ENCODE results near the gene SHQ1. TPM values are rescaled to one million over a fixed set of nuclear protein-coding genes. Genes with fewer than 3 reads are reported as not detected.

The SHQ1 gene
- total RNA-seq, 1 experiment from 2014 or later: 27.6 TPM

DNA sequence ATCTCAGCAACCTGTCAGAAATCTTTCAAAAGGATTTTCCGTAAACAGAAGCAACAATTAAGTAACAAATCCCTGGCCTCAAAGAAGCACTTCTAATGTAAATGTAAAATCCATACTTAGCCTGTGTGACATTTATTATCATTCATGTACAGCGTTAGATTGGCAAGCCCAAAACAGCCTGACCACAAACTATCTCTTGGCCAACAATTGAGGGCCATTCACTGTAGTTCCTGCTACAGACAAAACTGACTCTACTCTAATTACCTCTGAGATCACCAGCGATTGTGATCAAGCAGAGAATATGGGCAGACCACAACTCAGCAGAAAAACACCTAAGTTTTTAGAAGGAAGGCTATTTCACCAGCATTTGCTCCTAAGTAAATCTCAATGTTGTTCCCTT, 9.2 kb downstream of the SHQ1 start:
- ATAC-seq (no peak), DNase-seq (ENCODE audit: low read depth, low spot score) (no peak)
- H4K20me1 ChIP-seq (ENCODE audit: insufficient read depth): no peaks in the 10 kb centered on the region; the same call in 1 of the 2 replicates
- no peaks in the 10 kb centered on the region for H3K4me1 ChIP-seq (ENCODE audit: control insufficient read depth in 1 of 2, insufficient read depth in 2 of 2, low read length in 2 of 2)
- TF ChIP-seq POLR2AphosphoS5 (IDR thresholded peaks at IDR 0.05; ENCODE audit: low read depth, low read length) (no peak), EZH2phosphoT487 (IDR thresholded peaks at IDR 0.05; ENCODE audit: borderline replicate concordance) (no peak), ZFX (IDR thresholded peaks at IDR 0.05) (no peak), ZNF274 (IDR thresholded peaks at IDR 0.05; ENCODE audit: low read depth, low read length) (no peak), YY1 (IDR thresholded peaks at IDR 0.05; ENCODE audit: extremely low read depth, insufficient replicate concordance, low read depth, low read length) (no peak), SP1 (IDR thresholded peaks at IDR 0.05; ENCODE audit: low read depth) (no peak), SIN3A (IDR thresholded peaks at IDR 0.05; ENCODE audit: low read depth) (no peak), EZH2 (IDR thresholded peaks at IDR 0.05) (no peak), CEBPB (IDR thresholded peaks at IDR 0.05; ENCODE audit: low read depth) (no peak), EGR1 (IDR thresholded peaks at IDR 0.05; ENCODE audit: low read depth) (no peak), TCF7L2 (IDR thresholded peaks at IDR 0.05; ENCODE audit: borderline replicate concordance, extremely low read depth, insufficient read depth, insufficient read length) (no peak), ELF1 (IDR thresholded peaks at IDR 0.05; ENCODE audit: borderline replicate concordance, low read depth) (no peak)
- TF ChIP-seq, protein P1, sequence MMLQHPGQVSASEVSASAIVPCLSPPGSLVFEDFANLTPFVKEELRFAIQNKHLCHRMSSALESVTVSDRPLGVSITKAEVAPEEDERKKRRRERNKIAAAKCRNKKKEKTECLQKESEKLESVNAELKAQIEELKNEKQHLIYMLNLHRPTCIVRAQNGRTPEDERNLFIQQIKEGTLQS (IDR thresholded peaks at IDR 0.05): no peak
- TF ChIP-seq, protein P2, sequence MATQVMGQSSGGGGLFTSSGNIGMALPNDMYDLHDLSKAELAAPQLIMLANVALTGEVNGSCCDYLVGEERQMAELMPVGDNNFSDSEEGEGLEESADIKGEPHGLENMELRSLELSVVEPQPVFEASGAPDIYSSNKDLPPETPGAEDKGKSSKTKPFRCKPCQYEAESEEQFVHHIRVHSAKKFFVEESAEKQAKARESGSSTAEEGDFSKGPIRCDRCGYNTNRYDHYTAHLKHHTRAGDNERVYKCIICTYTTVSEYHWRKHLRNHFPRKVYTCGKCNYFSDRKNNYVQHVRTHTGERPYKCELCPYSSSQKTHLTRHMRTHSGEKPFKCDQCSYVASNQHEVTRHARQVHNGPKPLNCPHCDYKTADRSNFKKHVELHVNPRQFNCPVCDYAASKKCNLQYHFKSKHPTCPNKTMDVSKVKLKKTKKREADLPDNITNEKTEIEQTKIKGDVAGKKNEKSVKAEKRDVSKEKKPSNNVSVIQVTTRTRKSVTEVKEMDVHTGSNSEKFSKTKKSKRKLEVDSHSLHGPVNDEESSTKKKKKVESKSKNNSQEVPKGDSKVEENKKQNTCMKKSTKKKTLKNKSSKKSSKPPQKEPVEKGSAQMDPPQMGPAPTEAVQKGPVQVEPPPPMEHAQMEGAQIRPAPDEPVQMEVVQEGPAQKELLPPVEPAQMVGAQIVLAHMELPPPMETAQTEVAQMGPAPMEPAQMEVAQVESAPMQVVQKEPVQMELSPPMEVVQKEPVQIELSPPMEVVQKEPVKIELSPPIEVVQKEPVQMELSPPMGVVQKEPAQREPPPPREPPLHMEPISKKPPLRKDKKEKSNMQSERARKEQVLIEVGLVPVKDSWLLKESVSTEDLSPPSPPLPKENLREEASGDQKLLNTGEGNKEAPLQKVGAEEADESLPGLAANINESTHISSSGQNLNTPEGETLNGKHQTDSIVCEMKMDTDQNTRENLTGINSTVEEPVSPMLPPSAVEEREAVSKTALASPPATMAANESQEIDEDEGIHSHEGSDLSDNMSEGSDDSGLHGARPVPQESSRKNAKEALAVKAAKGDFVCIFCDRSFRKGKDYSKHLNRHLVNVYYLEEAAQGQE (IDR thresholded peaks at IDR 0.05; ENCODE audit: low read depth): no peak
- TF ChIP-seq, protein P3, sequence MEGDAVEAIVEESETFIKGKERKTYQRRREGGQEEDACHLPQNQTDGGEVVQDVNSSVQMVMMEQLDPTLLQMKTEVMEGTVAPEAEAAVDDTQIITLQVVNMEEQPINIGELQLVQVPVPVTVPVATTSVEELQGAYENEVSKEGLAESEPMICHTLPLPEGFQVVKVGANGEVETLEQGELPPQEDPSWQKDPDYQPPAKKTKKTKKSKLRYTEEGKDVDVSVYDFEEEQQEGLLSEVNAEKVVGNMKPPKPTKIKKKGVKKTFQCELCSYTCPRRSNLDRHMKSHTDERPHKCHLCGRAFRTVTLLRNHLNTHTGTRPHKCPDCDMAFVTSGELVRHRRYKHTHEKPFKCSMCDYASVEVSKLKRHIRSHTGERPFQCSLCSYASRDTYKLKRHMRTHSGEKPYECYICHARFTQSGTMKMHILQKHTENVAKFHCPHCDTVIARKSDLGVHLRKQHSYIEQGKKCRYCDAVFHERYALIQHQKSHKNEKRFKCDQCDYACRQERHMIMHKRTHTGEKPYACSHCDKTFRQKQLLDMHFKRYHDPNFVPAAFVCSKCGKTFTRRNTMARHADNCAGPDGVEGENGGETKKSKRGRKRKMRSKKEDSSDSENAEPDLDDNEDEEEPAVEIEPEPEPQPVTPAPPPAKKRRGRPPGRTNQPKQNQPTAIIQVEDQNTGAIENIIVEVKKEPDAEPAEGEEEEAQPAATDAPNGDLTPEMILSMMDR (IDR thresholded peaks at IDR 0.05 in 2 of 3, conservative IDR thresholded peaks at IDR 0.05 in 1 of 3; ENCODE audit: borderline replicate concordance in 1 of 3, insufficient read depth in 1 of 3, low read depth in 2 of 3, low read length in 2 of 3): no peak
- TF ChIP-seq, protein P4, sequence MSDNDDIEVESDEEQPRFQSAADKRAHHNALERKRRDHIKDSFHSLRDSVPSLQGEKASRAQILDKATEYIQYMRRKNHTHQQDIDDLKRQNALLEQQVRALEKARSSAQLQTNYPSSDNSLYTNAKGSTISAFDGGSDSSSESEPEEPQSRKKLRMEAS (IDR thresholded peaks at IDR 0.05): no peak
- intact Hi-C loops (cut with micrococcal nuclease): no loop called here
- POLR2A ChIA-PET: no interaction called here
- no peak overlapping the region for H2AFZ ChIP-seq (ENCODE audit: low read depth, low read length, poor library complexity, severe bottlenecking)
- no peaks in the 10 kb centered on the region for H3K9me3 ChIP-seq (ENCODE audit: control insufficient read depth in 1 of 2, insufficient read depth in 1 of 2, low read depth in 1 of 2, low read length in 2 of 2)
- RAD21 ChIA-PET (ENCODE audit: low non-redundant PET in 1 of 2, low total read pairs in 2 of 2, uncharacterized antibody in 2 of 2, unreplicated experiment in 2 of 2): no interaction called here
- peaks cover 18 to 23% of the 10 kb centered on the region in 2 experiments for H3K36me3 ChIP-seq (ENCODE audit: control insufficient read depth in 1 of 2, insufficient read depth in 2 of 2, low read length in 2 of 2)
- no peak overlapping the region for H3K27ac ChIP-seq (ENCODE audit: low read depth, low read length)
- H3K4me2 ChIP-seq (ENCODE audit: low read length): no peak overlapping the region
- no peak overlapping the region for H3K9ac ChIP-seq (ENCODE audit: low read length)
- no peaks in the 10 kb centered on the region for H3K9me2 ChIP-seq (ENCODE audit: insufficient read depth)
- CTCF ChIA-PET: no interaction called here
- no peak overlapping the region for H3K4me3 ChIP-seq (replicated peaks in 1 of 2; ENCODE audit: low read depth in 1 of 2, low read length in 2 of 2)
- BruUV-seq (replicated peaks): no TSS peak
- no peaks in the 10 kb centered on the region for H3K27me3 ChIP-seq (ENCODE audit: insufficient read depth, low read length)
- peaks cover 16% of the 10 kb centered on the region for H3K79me2 ChIP-seq (ENCODE audit: insufficient read depth, low read length)

Measured in HCT116 (cell line).